PC-9 (cell line): ENCODE data around the gene RIPPLY3. TPM values are rescaled to one million over a fixed set of nuclear protein-coding genes. Genes with fewer than 3 reads are reported as not detected.

Source experiments
- BruUV-seq: library from RNA; stranded (reverse); fragments of 400-500 nt; replicated peaks from 2 replicates; lab custom pipeline; 2021; lab: Mats Ljungman, UMichigan
- CTCF ChIA-PET: fragments of 300-600 bp; sonication (Branson Sonifier 250); formaldehyde crosslinking; loops from one replicate; lab custom pipeline; 2022; ENCODE audit warnings: antibody characterized with exemption; lab: Charles Lee
- POLR2A ChIA-PET: fragments of 300-600 bp; sonication (Branson Sonifier 250); formaldehyde crosslinking; loops from one replicate; lab custom pipeline; 2022; ENCODE audit warnings: antibody characterized with exemption; ENCODE audit not compliant: unreplicated experiment; lab: Charles Lee
- DNase-seq, 2 experiments: peaks; one replicate each; pipeline versions ENCODE4 v3.0.0 to v3.0.0-alpha.2; 2015 to 2022; ENCODE audit warnings: mixed read lengths in 1 of 2
- H2AFZ ChIP-seq: fragments of 200-600 bp; sonication (generic); 2 replicates; pipeline ENCODE4 v1.8.1; 2017; ENCODE audit warnings: antibody characterized with exemption
- H3F3A ChIP-seq: fragments of 200-600 bp; sonication (generic); 2 replicates; pipeline ENCODE4 v1.8.1; 2017; ENCODE audit warnings: antibody characterized with exemption, mild to moderate bottlenecking, low read depth; ENCODE audit not compliant: insufficient read depth
- H3K27ac ChIP-seq: fragments of 200-600 bp; sonication (generic); 2 replicates; pipeline ENCODE4 v1.6.1; 2016; ENCODE audit warnings: mixed run types
- H3K27me3 ChIP-seq: fragments of 200-600 bp; sonication (generic); 2 replicates; pipeline ENCODE4 v1.6.1; 2016; ENCODE audit warnings: low read depth, mixed run types; ENCODE audit not compliant: insufficient read depth
- H3K36me3 ChIP-seq: fragments of 200-600 bp; sonication (generic); 2 replicates; pipeline ENCODE4 v1.6.1; 2016; ENCODE audit warnings: low read depth, mixed run types
- H3K4me1 ChIP-seq: fragments of 200-600 bp; sonication (generic); replicated peaks from 2 replicates; pipeline ENCODE4 v1.6.1; 2016; ENCODE audit warnings: mixed run types; ENCODE audit not compliant: insufficient read depth
- H3K4me2 ChIP-seq: fragments of 200-600 bp; sonication (generic); 2 replicates; pipeline ENCODE4 v1.6.1; 2017; ENCODE audit warnings: mixed run types
- H3K4me3 ChIP-seq: fragments of 200-600 bp; sonication (generic); 2 replicates; pipeline ENCODE4 v1.6.1; 2016; ENCODE audit warnings: mixed run types
- H3K79me2 ChIP-seq: fragments of 200-600 bp; sonication (generic); 2 replicates; pipeline ENCODE4 v1.6.1; 2017; ENCODE audit warnings: low read depth, mixed run types
- H3K9me2 ChIP-seq: fragments of 200-600 bp; sonication (generic); 2 replicates; pipeline ENCODE4 v1.8.1; 2017; ENCODE audit warnings: mild to moderate bottlenecking; ENCODE audit not compliant: insufficient read depth
- H3K9me3 ChIP-seq: fragments of 200-600 bp; sonication (generic); 2 replicates; pipeline ENCODE4 v1.8.1; 2016; ENCODE audit warnings: low read depth; ENCODE audit not compliant: insufficient read depth
- H4K20me1 ChIP-seq: fragments of 200-600 bp; sonication (generic); 2 replicates; pipeline ENCODE4 v1.8.1; 2017; ENCODE audit not compliant: insufficient read depth
- EZH2 ChIP-seq: fragments of 200-600 bp; sonication (generic); IDR thresholded peaks from 2 replicates; pipeline ENCODE4 v1.8.0; 2017; ENCODE audit warnings: antibody characterized with exemption, low read depth
- intact Hi-C: fragments of 100-400 bp; cut with micrococcal nuclease; formaldehyde crosslinking; loops from one replicate; pipeline ENCODE4 v1.10.0; 2022; ENCODE audit not compliant: unreplicated experiment
- total RNA-seq: library from RNA; stranded (reverse); gene quantifications from 2 replicates; pipeline ENCODE4 v1.2.3, GENCODE V29; 2021
- TF ChIP-seq, protein P1 (sequence below): fragments of 200-600 bp; sonication (generic); conservative IDR thresholded peaks from 2 replicates; pipeline ENCODE4 v1.6.1; 2017; ENCODE audit warnings: mixed run types, antibody characterized with exemption, mild to moderate bottlenecking, moderate library complexity

The RIPPLY3 gene
- total RNA-seq, 1 experiment from 2014 or later = 0.17 TPM

DNA sequence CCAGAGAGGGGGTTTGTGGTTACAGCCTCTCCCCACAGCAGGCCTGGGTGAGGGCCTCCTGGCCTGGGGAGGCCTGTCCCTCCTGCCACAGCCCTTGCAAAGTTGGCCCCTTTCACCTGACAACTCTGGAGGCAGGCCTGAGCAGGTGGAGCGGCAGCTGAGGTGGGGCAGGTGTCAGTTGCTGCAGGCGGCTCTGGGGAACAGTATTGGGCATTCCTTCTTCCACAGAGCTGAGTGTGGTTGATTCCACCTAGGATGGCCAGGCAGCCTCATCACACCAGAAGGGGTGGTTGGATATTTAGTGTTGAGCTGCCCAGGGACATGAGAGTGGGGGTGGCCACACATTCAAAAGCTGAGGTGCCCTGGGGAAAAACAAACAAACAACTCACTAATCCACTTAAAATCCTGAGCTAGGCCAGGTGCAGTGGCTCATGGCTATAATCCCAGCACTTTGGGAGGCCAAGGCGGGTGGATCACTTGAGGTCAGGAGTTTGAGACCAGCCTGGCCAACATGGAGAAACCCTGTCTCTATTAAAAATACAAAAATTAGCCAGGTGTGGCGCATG, 35.3 kb downstream of the RIPPLY3 start:
- H3K4me1 ChIP-seq = peaks cover 9% of the 10 kb centered on the region
- H3K27ac ChIP-seq = no peak overlapping the region
- no peaks in the 10 kb centered on the region for H3F3A ChIP-seq
- H3K9me2 ChIP-seq = no peaks in the 10 kb centered on the region
- H3K79me2 ChIP-seq = no peaks in the 10 kb centered on the region
- no peaks in the 10 kb centered on the region for H4K20me1 ChIP-seq
- H3K36me3 ChIP-seq = no peaks in the 10 kb centered on the region
- no peak for TF ChIP-seq EZH2
- TF ChIP-seq, protein P1, sequence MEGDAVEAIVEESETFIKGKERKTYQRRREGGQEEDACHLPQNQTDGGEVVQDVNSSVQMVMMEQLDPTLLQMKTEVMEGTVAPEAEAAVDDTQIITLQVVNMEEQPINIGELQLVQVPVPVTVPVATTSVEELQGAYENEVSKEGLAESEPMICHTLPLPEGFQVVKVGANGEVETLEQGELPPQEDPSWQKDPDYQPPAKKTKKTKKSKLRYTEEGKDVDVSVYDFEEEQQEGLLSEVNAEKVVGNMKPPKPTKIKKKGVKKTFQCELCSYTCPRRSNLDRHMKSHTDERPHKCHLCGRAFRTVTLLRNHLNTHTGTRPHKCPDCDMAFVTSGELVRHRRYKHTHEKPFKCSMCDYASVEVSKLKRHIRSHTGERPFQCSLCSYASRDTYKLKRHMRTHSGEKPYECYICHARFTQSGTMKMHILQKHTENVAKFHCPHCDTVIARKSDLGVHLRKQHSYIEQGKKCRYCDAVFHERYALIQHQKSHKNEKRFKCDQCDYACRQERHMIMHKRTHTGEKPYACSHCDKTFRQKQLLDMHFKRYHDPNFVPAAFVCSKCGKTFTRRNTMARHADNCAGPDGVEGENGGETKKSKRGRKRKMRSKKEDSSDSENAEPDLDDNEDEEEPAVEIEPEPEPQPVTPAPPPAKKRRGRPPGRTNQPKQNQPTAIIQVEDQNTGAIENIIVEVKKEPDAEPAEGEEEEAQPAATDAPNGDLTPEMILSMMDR = no peak
- H3K27me3 ChIP-seq = no peaks in the 10 kb centered on the region
- H3K4me3 ChIP-seq = no peak overlapping the region
- no peaks in the 10 kb centered on the region for H3K9me3 ChIP-seq
- no TSS peak for BruUV-seq
- no peak overlapping the region for H3K4me2 ChIP-seq
- no peak for DNase-seq
- ChIA-PET CTCF (no interaction called here), POLR2A (no interaction called here)
- no peak overlapping the region for H2AFZ ChIP-seq
- intact Hi-C loops = no loop called here

DNA sequence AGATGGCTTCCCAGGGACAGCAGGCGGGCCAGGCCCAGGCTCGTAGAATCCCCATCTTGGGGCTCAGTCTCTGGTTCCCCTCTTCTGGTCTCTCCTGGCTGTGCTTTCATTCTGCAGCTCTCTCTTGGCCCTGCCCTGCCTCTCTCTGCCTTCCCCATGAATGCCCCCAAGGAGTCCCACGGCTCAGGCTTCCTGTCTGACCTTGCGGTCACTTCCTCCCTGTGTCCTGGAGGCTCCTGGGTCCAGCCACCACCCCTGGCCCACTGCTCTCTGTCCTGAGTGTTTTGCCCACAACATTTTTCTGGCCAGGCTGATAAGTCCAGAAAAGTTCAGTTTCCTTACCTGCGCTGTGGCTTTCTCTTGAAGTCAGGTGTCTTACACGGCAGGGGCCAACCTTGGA, 37.3 kb downstream of the RIPPLY3 start:
- Histone ChIP-seq H3K4me2 (no peak overlapping the region), H3K4me1 (peaks cover 20% of the 10 kb centered on the region), H3K79me2 (no peaks in the 10 kb centered on the region), H3K27ac (no peak overlapping the region), H3K36me3 (no peaks in the 10 kb centered on the region), H3K9me2 (no peaks in the 10 kb centered on the region), H3F3A (no peaks in the 10 kb centered on the region), H3K27me3 (no peaks in the 10 kb centered on the region), H3K4me3 (no peak overlapping the region), H3K9me3 (no peaks in the 10 kb centered on the region), H2AFZ (no peak overlapping the region), H4K20me1 (no peaks in the 10 kb centered on the region)
- intact Hi-C loops = no loop called here
- no peak for DNase-seq
- no peak for TF ChIP-seq EZH2
- BruUV-seq = no TSS peak
- CTCF ChIA-PET = no interaction called here
- POLR2A ChIA-PET = interaction anchor here (0.6 kb wide), 1 partner anchor 636 kb away, joined by 3 read pairs; no protein-coding TSS in a partner anchor

DNA sequence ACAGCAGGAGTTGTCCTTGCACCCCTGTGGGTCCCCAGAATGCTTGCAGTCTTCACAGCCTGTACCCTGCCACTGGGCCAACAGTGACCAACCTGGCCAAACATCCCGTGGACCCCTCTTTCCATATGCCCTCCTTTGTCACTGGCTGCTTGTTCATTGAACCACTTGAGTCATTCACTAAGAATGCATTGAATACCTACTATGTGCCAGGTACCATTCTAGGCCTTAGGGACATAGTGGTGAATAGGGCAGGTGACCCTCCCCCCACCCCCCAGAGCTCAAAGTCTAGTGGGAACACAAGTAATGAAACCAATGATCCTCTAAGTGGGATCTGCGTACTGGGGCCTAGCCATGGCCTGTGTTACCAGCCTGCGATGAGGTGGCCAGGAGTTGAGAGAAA, 38.1 kb downstream of the RIPPLY3 start:
- intact Hi-C loops = no loop called here

More for the DNA sequence above, 38.1 kb downstream of the RIPPLY3 start:
- H2AFZ ChIP-seq = no peak overlapping the region
- POLR2A ChIA-PET = no interaction called here
- H3K27ac ChIP-seq = no peak overlapping the region
- no peaks in the 10 kb centered on the region for H3K27me3 ChIP-seq
- H3K9me2 ChIP-seq = no peaks in the 10 kb centered on the region
- no peak overlapping the region for H3K4me3 ChIP-seq
- CTCF ChIA-PET = no interaction called here
- H3K9me3 ChIP-seq = no peaks in the 10 kb centered on the region
- no peaks in the 10 kb centered on the region for H4K20me1 ChIP-seq
- DNase-seq = no peak
- no TSS peak for BruUV-seq
- H3K36me3 ChIP-seq = no peaks in the 10 kb centered on the region
- no peaks in the 10 kb centered on the region for H3K79me2 ChIP-seq
- no peak for TF ChIP-seq EZH2
- TF ChIP-seq, protein P1 = no peak
- no peaks in the 10 kb centered on the region for H3F3A ChIP-seq
- H3K4me2 ChIP-seq = no peak overlapping the region
- peaks cover 20% of the 10 kb centered on the region for H3K4me1 ChIP-seq
